Neural progenitor cell (in vitro differentiated cells): ENCODE results near the gene ZNF480. TPM values are rescaled to one million over a fixed set of nuclear protein-coding genes. Genes with fewer than 3 reads are reported as not detected.
"Not testable (repeated sequence)": the region's sequence is repeated elsewhere in the genome, so short reads cannot be mapped to it uniquely, and the experiment has no call there.

Source experiments
- DNase-seq: peaks from one replicate; pipeline ENCODE4 v3.0.0-alpha.2; 2016; ENCODE audit warnings: low spot score
- H2AFZ ChIP-seq: fragments of 200-600 bp; sonication (generic); replicated peaks from 2 replicates; pipeline ENCODE4 v1.6.1; 2016; ENCODE audit warnings: antibody characterized with exemption
- H3F3A ChIP-seq: fragments of 200-600 bp; sonication (generic); 2 replicates; pipeline ENCODE4 v1.6.1; 2016; ENCODE audit warnings: antibody characterized with exemption, low read depth
- H3K27ac ChIP-seq: fragments of 200-600 bp; sonication (generic); 2 replicates; pipeline ENCODE4 v1.5.1; 2016; ENCODE audit warnings: mild to moderate bottlenecking
- H3K27me3 ChIP-seq: fragments of 200-600 bp; sonication (generic); 2 replicates; pipeline ENCODE4 v1.6.1; 2016; ENCODE audit warnings: mild to moderate bottlenecking, moderate library complexity
- H3K36me3 ChIP-seq: fragments of 200-600 bp; sonication (generic); 2 replicates; pipeline ENCODE4 v1.5.1; 2016
- H3K4me1 ChIP-seq: fragments of 200-600 bp; sonication (generic); 2 replicates; pipeline ENCODE4 v1.6.1; 2016; ENCODE audit warnings: mixed run types
- H3K4me2 ChIP-seq: fragments of 200-600 bp; sonication (generic); 2 replicates; pipeline ENCODE4 v1.6.1; 2016
- H3K4me3 ChIP-seq: fragments of 200-600 bp; sonication (generic); 2 replicates; pipeline ENCODE4 v1.5.1; 2016
- H3K79me2 ChIP-seq: fragments of 200-600 bp; sonication (generic); 2 replicates; pipeline ENCODE4 v1.6.1; 2016; ENCODE audit warnings: low read depth
- H3K9ac ChIP-seq: fragments of 200-600 bp; sonication (generic); 2 replicates; pipeline ENCODE4 v1.6.1; 2016
- H3K9me3 ChIP-seq: fragments of 200-600 bp; sonication (generic); 2 replicates; pipeline ENCODE4 v1.5.1; 2016; ENCODE audit warnings: low read depth
- H4K20me1 ChIP-seq: fragments of 200-600 bp; sonication (generic); 2 replicates; pipeline ENCODE4 v1.6.1; 2016; ENCODE audit warnings: low read depth
- H3K27ac Mint-ChIP-seq: 3 replicates; pipeline ENCODE4 v1.8.0; 2021; ENCODE audit warnings: mixed read lengths
- H3K27me3 Mint-ChIP-seq: 2 replicates; pipeline ENCODE4 v1.8.0; 2022; ENCODE audit warnings: low read depth, mild to moderate bottlenecking, inconsistent platforms, moderate library complexity, mixed read lengths; ENCODE audit not compliant: insufficient read depth
- H3K36me3 Mint-ChIP-seq: 3 replicates; pipeline ENCODE4 v1.8.0; 2021; ENCODE audit warnings: mixed read lengths
- H3K4me1 Mint-ChIP-seq: 3 replicates; pipeline ENCODE4 v1.8.0; 2021; ENCODE audit warnings: mixed read lengths
- H3K4me3 Mint-ChIP-seq: 3 replicates; pipeline ENCODE4 v1.8.0; 2021; ENCODE audit warnings: mild to moderate bottlenecking, moderate library complexity, mixed read lengths
- H3K9me3 Mint-ChIP-seq: 3 replicates; pipeline ENCODE4 v1.8.0; 2020; ENCODE audit warnings: mixed read lengths
- CTCF ChIP-seq: fragments of 200-600 bp; sonication (generic); IDR thresholded peaks from 2 replicates; pipeline ENCODE4 v1.5.1; 2017; ENCODE audit warnings: antibody characterized with exemption, mild to moderate bottlenecking
- EZH2 ChIP-seq: fragments of 200-600 bp; sonication (generic); IDR thresholded peaks from 2 replicates; pipeline ENCODE4 v1.6.1; 2017; ENCODE audit warnings: antibody characterized with exemption, mild to moderate bottlenecking, moderate library complexity
- EZH2phosphoT487 ChIP-seq: fragments of 200-600 bp; sonication (generic); IDR thresholded peaks from 2 replicates; pipeline ENCODE4 v1.6.1; 2017; ENCODE audit warnings: antibody characterized with exemption
- total RNA-seq: library from RNA; depleted of rRNA; stranded (reverse); fragments of >200 nt; gene quantifications from 2 replicates; pipeline ENCODE4 v1.2.3, GENCODE V29; 2015; ENCODE audit warnings: low replicate concordance

Gene ZNF480
- total RNA-seq: 13.2 and 18.1 TPM in 2 replicates

GRCh38 chr19:52296773-52297600 lies at the start of gene ZNF480:
Gene ZNF480 (plus strand): TSS chr19:52297169. CDS start chr19:52300413, 3,244 bp downstream.
- H3K9ac ChIP-seq: peak within 1 kb of the TSS; percentile 75
- H3K27me3 Mint-ChIP-seq: peaks cover 10% of the 10 kb centered on the region
- H3K36me3 Mint-ChIP-seq: peaks cover 63% of the 10 kb centered on the region
- peak within 1 kb of the TSS; percentile 97 for H3K4me2 ChIP-seq
- H3K36me3 ChIP-seq: peaks cover 16% of the 10 kb centered on the region
- peaks cover 16% of the 10 kb centered on the region for H3F3A ChIP-seq
- peaks cover 9% of the 10 kb centered on the region for H3K4me1 Mint-ChIP-seq
- H3K9me3 Mint-ChIP-seq: peaks cover 58% of the 10 kb centered on the region
- H3K4me1 ChIP-seq: no peaks in the 10 kb centered on the region
- TF ChIP-seq EZH2: no peak
- peak; percentile 21 for TF ChIP-seq CTCF
- no peak for TF ChIP-seq EZH2phosphoT487
- H3K27me3 ChIP-seq: peaks cover 6% of the 10 kb centered on the region
- H3K4me3 ChIP-seq: peak within 1 kb of the TSS; percentile 99
- H3K27ac ChIP-seq: peak within 1 kb of the TSS; percentile 77
- peak within 1 kb of the TSS; percentile 89 for H3K4me3 Mint-ChIP-seq
- peaks cover 7% of the 10 kb centered on the region for H4K20me1 ChIP-seq
- DNase-seq: peak; percentile 89
- peak within 1 kb of the TSS; percentile 78 for H3K27ac Mint-ChIP-seq
- no peaks in the 10 kb centered on the region for H3K9me3 ChIP-seq
- peaks cover 24% of the 10 kb centered on the region for H3K79me2 ChIP-seq
- H2AFZ ChIP-seq: peak within 1 kb of the TSS; percentile 96

- no peak overlapping the region for H3K9ac ChIP-seq
- no peaks in the 10 kb centered on the region for H3K36me3 Mint-ChIP-seq
- H3K27ac Mint-ChIP-seq: no peak overlapping the region
- H3K27me3 ChIP-seq: no peaks in the 10 kb centered on the region
- no peak overlapping the region for H3K4me3 ChIP-seq
- H3K79me2 ChIP-seq: no peaks in the 10 kb centered on the region
- no peaks in the 10 kb centered on the region for H3K4me1 ChIP-seq
- no peaks in the 10 kb centered on the region for H3K4me1 Mint-ChIP-seq
- no peaks in the 10 kb centered on the region for H3K36me3 ChIP-seq
- H3K4me3 Mint-ChIP-seq: no peak overlapping the region
- TF ChIP-seq CTCF (peak; percentile 60), EZH2phosphoT487 (no peak)
- peaks cover 4% of the 10 kb centered on the region for H3K27me3 Mint-ChIP-seq
- no peaks in the 10 kb centered on the region for H4K20me1 ChIP-seq
- DNase-seq: peak; percentile 54
- no peaks in the 10 kb centered on the region for H3F3A ChIP-seq
- no peak overlapping the region for H2AFZ ChIP-seq
- H3K4me2 ChIP-seq: no peak overlapping the region
- no peak overlapping the region for H3K27ac ChIP-seq
- peaks cover 33% of the 10 kb centered on the region for H3K9me3 Mint-ChIP-seq
- H3K9me3 ChIP-seq: no peaks in the 10 kb centered on the region
These were observed 48.7 kb upstream of the ZNF480 start for GRCh38 chr19:52248241-52248640.

- TF ChIP-seq EZH2 (no peak), CTCF (no peak), EZH2phosphoT487 (no peak)
These were observed 38.5 kb upstream of the ZNF480 start for GRCh38 chr19:52258426-52258825.

GRCh38 chr19:52265556-52265955 lies 31.4 kb upstream of the ZNF480 start:
- not testable (repeated sequence) for H3K27me3 Mint-ChIP-seq, H3K9ac ChIP-seq, H3K9me3 ChIP-seq, H3K36me3 Mint-ChIP-seq, DNase-seq, H3K4me3 Mint-ChIP-seq, H3F3A ChIP-seq, H3K27me3 ChIP-seq, H3K4me3 ChIP-seq, H3K36me3 ChIP-seq, H3K4me2 ChIP-seq, H4K20me1 ChIP-seq, H2AFZ ChIP-seq, H3K27ac Mint-ChIP-seq, H3K4me1 ChIP-seq, H3K4me1 Mint-ChIP-seq, H3K27ac ChIP-seq
- peaks cover 13% of the 10 kb centered on the region for H3K9me3 Mint-ChIP-seq
- peaks cover 11% of the 10 kb centered on the region for H3K79me2 ChIP-seq

More at GRCh38 chr19:52258426-52258825, 38.5 kb upstream of the ZNF480 start:
- Histone ChIP-seq H3K4me3 (no peak overlapping the region), H3K4me2 (no peak overlapping the region), H3K36me3 (no peaks in the 10 kb centered on the region), H3K9ac (no peak overlapping the region), H3K27ac (no peak overlapping the region), H3K9me3 (no peaks in the 10 kb centered on the region), H3F3A (no peaks in the 10 kb centered on the region), H3K4me1 (no peaks in the 10 kb centered on the region), H2AFZ (no peak overlapping the region), H3K27me3 (peaks cover 8% of the 10 kb centered on the region), H3K79me2 (no peaks in the 10 kb centered on the region), H4K20me1 (no peaks in the 10 kb centered on the region)
- H3K9me3 Mint-ChIP-seq: peaks cover 22% of the 10 kb centered on the region
- no peaks in the 10 kb centered on the region for H3K36me3 Mint-ChIP-seq
- H3K27ac Mint-ChIP-seq: no peak overlapping the region
- H3K4me1 Mint-ChIP-seq: no peaks in the 10 kb centered on the region
- DNase-seq: no peak
- H3K27me3 Mint-ChIP-seq: peaks cover 9% of the 10 kb centered on the region
- H3K4me3 Mint-ChIP-seq: no peak overlapping the region
